Erythroblast (primary cell): ENCODE data around the gene MTIF3.

Experiments
- DNase-seq, 2 experiments: peaks; one replicate each; lab custom pipeline; 2025; lab: John Stamatoyannopoulos, UW
- GATA1 ChIP-seq: IDR thresholded peaks from 2 replicates; pipeline ENCODE4 v1.6.1; 2011; ENCODE audit warnings: low read depth, mild to moderate bottlenecking, control low read depth, low read length, moderate library complexity
- POLR2A ChIP-seq: IDR thresholded peaks from 2 replicates; pipeline ENCODE4 v1.6.1; 2011; ENCODE audit warnings: mild to moderate bottlenecking, low read length

Gene MTIF3

GRCh38 chr13:27472441-27472840 lies 22.1 kb upstream of the MTIF3 start:
- no peak for TF ChIP-seq POLR2A
- TF ChIP-seq GATA1: no peak

GRCh38 chr13:27470075-27470820 lies 19.9 kb upstream of the MTIF3 start:
- DNase-seq: no peak
- no peak for TF ChIP-seq POLR2A
- TF ChIP-seq GATA1: no peak

More at GRCh38 chr13:27472441-27472840, 22.1 kb upstream of the MTIF3 start:
- no peak for DNase-seq

GRCh38 chr13:27466513-27466912 lies 16.1 kb upstream of the MTIF3 start:
- TF ChIP-seq GATA1: no peak
- no peak for TF ChIP-seq POLR2A
- no peak for DNase-seq

- TF ChIP-seq GATA1 (no peak), POLR2A (no peak)
- DNase-seq: no peak
These were observed 15.2 kb upstream of the MTIF3 start for GRCh38 chr13:27465611-27466010.

- TF ChIP-seq POLR2A (no peak), GATA1 (no peak)
- no peak for DNase-seq
These were observed 13.1 kb upstream of the MTIF3 start for GRCh38 chr13:27463500-27463899.

- no peak for DNase-seq
- no peak for TF ChIP-seq POLR2A
- no peak for TF ChIP-seq GATA1
These were observed 11.7 kb upstream of the MTIF3 start for GRCh38 chr13:27461940-27462584.

- peak; percentile 26 to 55 for DNase-seq
- TF ChIP-seq GATA1 (no peak), POLR2A (no peak)
These were observed 5.0 kb upstream of the MTIF3 start for GRCh38 chr13:27455331-27455855.

- TF ChIP-seq POLR2A (no peak), GATA1 (no peak)
- DNase-seq: peak; percentile 60 to 79
These were observed 632 bp upstream of the MTIF3 start for GRCh38 chr13:27450921-27451471.

- DNase-seq: no peak
- TF ChIP-seq GATA1 (no peak), POLR2A (no peak)
These were observed 1.2 kb downstream of the MTIF3 start for GRCh38 chr13:27449081-27449603.

GRCh38 chr13:27448308-27448707 lies 2.1 kb downstream of the MTIF3 start:
- no peak for DNase-seq
- no peak for TF ChIP-seq GATA1
- TF ChIP-seq POLR2A: no peak

- no peak for DNase-seq
- no peak for TF ChIP-seq GATA1
These were observed 3.3 kb downstream of the MTIF3 start for GRCh38 chr13:27446986-27447583.

- no peak for DNase-seq
- TF ChIP-seq GATA1 (no peak), POLR2A (no peak)
These were observed 7.6 kb downstream of the MTIF3 start for GRCh38 chr13:27442797-27443196.

GRCh38 chr13:27442071-27442647 lies 8.2 kb downstream of the MTIF3 start:
- TF ChIP-seq POLR2A: no peak
- TF ChIP-seq GATA1: no peak
- DNase-seq: no peak
